GM12878 (cell line): ENCODE data around the gene SERPINF2. TPM values are rescaled to one million over a fixed set of nuclear protein-coding genes. Genes with fewer than 3 reads are reported as not detected.

ENCODE experiments used
- ATAC-seq: fragments of 200-7000 bp; cut with Tn5 transposase; 3 replicates; pipeline ENCODE4 v1.9.1; 2020; ENCODE audit warnings: mild to moderate bottlenecking, moderate library complexity
- BruUV-seq: library from RNA; stranded (reverse); fragments of 400-500 nt; replicated peaks from 2 replicates; lab custom pipeline; 2021; lab: Mats Ljungman, UMichigan
- CTCF ChIA-PET: fragments of 300-600 bp; sonication (Branson Sonifier 250); formaldehyde crosslinking; extraction: SDS; loops from one replicate; lab custom pipeline; 2021; ENCODE audit warnings: inconsistent platforms; lab: Yijun Ruan, JAX
- POLR2A ChIA-PET: fragments of 350-600 bp; formaldehyde crosslinking; extraction: SDS; loops from one replicate; lab custom pipeline; 2021; ENCODE audit warnings: inconsistent platforms; lab: Charles Lee
- RAD21 ChIA-PET: fragments of 300-600 bp; sonication (Branson Sonifier 250); formaldehyde crosslinking; loops from one replicate; lab custom pipeline; 2023; ENCODE audit warnings: antibody characterized with exemption; ENCODE audit not compliant: unreplicated experiment; lab: Charles Lee
- SMC1A ChIA-PET: fragments of 300-600 bp; sonication (Branson Sonifier 250); formaldehyde crosslinking; loops from one replicate; lab custom pipeline; 2023; ENCODE audit not compliant: unreplicated experiment, uncharacterized antibody; lab: Charles Lee
- DNase-seq: peaks from one replicate; pipeline ENCODE4 v3.0.0-alpha.2; 2011; ENCODE audit warnings: low read depth, low spot score
- FAIRE-seq: peaks from 3 replicates; lab custom pipeline; 2011; peaks lifted over from hg19 to GRCh38; lab: Jason Lieb, UNC
- H2AFZ ChIP-seq: 2 replicates; pipeline ENCODE4 v1.6.0; 2011; ENCODE audit warnings: low read depth, low read length, control low read depth; ENCODE audit not compliant: control insufficient read depth
- H3K27ac ChIP-seq: 2 replicates; pipeline ENCODE4 v1.5.1; 2011; ENCODE audit warnings: control low read depth; ENCODE audit not compliant: control insufficient read depth, insufficient read depth
- H3K27me3 ChIP-seq, 2 experiments: replicated peaks in 1 of 2; 2 replicates each; pipeline versions ENCODE4 v1.6.0 to v1.6.1; 2011; ENCODE audit warnings: low read length in 1 of 2; ENCODE audit not compliant: control insufficient read depth in 2 of 2, insufficient read depth in 2 of 2
- H3K36me3 ChIP-seq, 2 experiments: 2 replicates each; pipeline ENCODE4 v1.5.1; 2011; ENCODE audit warnings: low read length in 1 of 2; ENCODE audit not compliant: control insufficient read depth in 2 of 2, insufficient read depth in 2 of 2
- H3K4me1 ChIP-seq: 2 replicates; pipeline ENCODE4 v1.6.1; 2011; ENCODE audit warnings: mild to moderate bottlenecking, low read length, moderate library complexity, mixed read lengths; ENCODE audit not compliant: control insufficient read depth, insufficient read depth
- H3K4me2 ChIP-seq: 2 replicates; pipeline ENCODE4 v1.6.0; 2011; ENCODE audit warnings: control low read depth; ENCODE audit not compliant: control insufficient read depth, insufficient read depth
- H3K4me3 ChIP-seq: fragments of 200-600 bp; sonication (generic); 2 replicates; pipeline ENCODE4 v1.5.1; 2016
- H3K79me2 ChIP-seq: 2 replicates; pipeline ENCODE4 v1.6.0; 2011; ENCODE audit warnings: low read length; ENCODE audit not compliant: control insufficient read depth, insufficient read depth
- H3K9ac ChIP-seq: 2 replicates; pipeline ENCODE4 v1.8.0; 2011; ENCODE audit warnings: low read length, control low read depth, mixed read lengths; ENCODE audit not compliant: control insufficient read depth, insufficient read depth
- H3K9me3 ChIP-seq: replicated peaks from 3 replicates; pipeline ENCODE4 v1.5.1; 2011; ENCODE audit warnings: mild to moderate bottlenecking, low read length; ENCODE audit not compliant: control insufficient read depth, insufficient read depth
- H4K20me1 ChIP-seq: 2 replicates; pipeline ENCODE4 v1.6.0; 2011; ENCODE audit not compliant: control insufficient read depth, insufficient read depth
- EZH2 ChIP-seq: IDR thresholded peaks from 2 replicates; pipeline ENCODE4 v1.6.1; 2012; ENCODE audit warnings: low read depth, mild to moderate bottlenecking, control low read depth, inconsistent platforms, low read length, borderline replicate concordance; ENCODE audit not compliant: control insufficient read depth
- FOS ChIP-seq: IDR thresholded peaks from 3 replicates; pipeline ENCODE4 v1.6.1; 2011; ENCODE audit warnings: borderline replicate concordance; ENCODE audit not compliant: insufficient read length; ENCODE audit errors: extremely low read depth
- MTA2 ChIP-seq: fragments of 450-650 bp; IDR thresholded peaks from 2 replicates; pipeline ENCODE4 v1.6.1; 2016; ENCODE audit warnings: low read depth, mild to moderate bottlenecking, moderate library complexity
- RELB ChIP-seq: fragments of 450-650 bp; IDR thresholded peaks from 2 replicates; pipeline ENCODE4 v1.6.1; 2017; ENCODE audit warnings: low read depth, mild to moderate bottlenecking, moderate library complexity
- SUZ12 ChIP-seq: fragments of 200-600 bp; sonication (generic); IDR thresholded peaks from one replicate; pipeline ENCODE4 v1.6.1; 2018; ENCODE audit warnings: antibody characterized with exemption, mild to moderate bottlenecking; ENCODE audit not compliant: unreplicated experiment
- TCF3 ChIP-seq: IDR thresholded peaks from 2 replicates; pipeline ENCODE4 v1.6.1; 2012; ENCODE audit warnings: low read depth, mild to moderate bottlenecking, low read length, borderline replicate concordance; ENCODE audit not compliant: insufficient read depth
- ZBTB11 ChIP-seq: fragments of 450-650 bp; formaldehyde crosslinking; IDR thresholded peaks from 2 replicates; pipeline ENCODE4 v1.5.0; 2022; ENCODE audit warnings: mild to moderate bottlenecking, missing genetic modification characterization
- WGBS: methylation state at CpG from one replicate; pipeline ENCODE4 v1.1.6; 2016; ENCODE audit warnings: low lambda C conversion rate; ENCODE audit not compliant: insufficient replicate concordance, insufficient coverage; ENCODE audit errors: missing lambda C conversion rate; 5-methylcytosine and 5-hydroxymethylcytosine counted together
- in situ Hi-C: fragments of 300-500 bp; cut with MboI; formaldehyde crosslinking; loops from 9 replicates; pipeline ENCODE4 v1.14.3; 2018; ENCODE audit warnings: mixed read lengths
- intact Hi-C: fragments of 100-400 bp; cut with micrococcal nuclease; formaldehyde crosslinking; loops from one replicate; pipeline ENCODE4 v1.14.2; 2022; ENCODE audit not compliant: unreplicated experiment
- polyA plus RNA-seq, 11 experiments: library from polyadenylated mRNA; depleted of rRNA in 4 of 11; unstranded in 6 of 11; stranded (reverse) in 5 of 11; fragments of >200 nt; fragmentation: Nextera tagmentation in 4 of 11; fragmentation: Illumina TruSeq in 1 of 11; extraction: Ambion mirVana in 4 of 11; extraction: Trizol in 1 of 11; gene quantifications; 1 replicate in 1 of 11; 2 replicates in 10 of 11; pipeline versions ENCODE4 v1.2.1 to v1.2.3, GENCODE V29; 2011 to 2016; ENCODE audit warnings: inconsistent platforms in 2 of 11, missing spikeins in 2 of 11, low read depth in 1 of 11
- total RNA-seq, 4 experiments: library from RNA; depleted of rRNA in 3 of 4; stranded (reverse); fragments of >200 nt in 3 of 4; fragmentation: Illumina TruSeq in 1 of 4; extraction: Trizol in 1 of 4; gene quantifications; 2 replicates each; pipeline versions ENCODE4 v1.2.1 to v1.2.3, GENCODE V29; 2013 to 2021

Gene SERPINF2
- total and polyA plus RNA-seq, 10 of the 15 experiments (the other 5 are each of a cell fraction or from before 2014, with no cell fraction given), result 0.04 to 0.21 (median 0.12) TPM; not detected in 6

GRCh38 chr17:1767358-1767757, 24.7 kb downstream of the SERPINF2 start:
- H3K4me2 ChIP-seq, result no peak overlapping the region
- TF ChIP-seq FOS (no peak), TCF3 (no peak), RELB (no peak), EZH2 (no peak), ZBTB11 (CRISPR knock-in tag) (no peak), MTA2 (no peak), SUZ12 (no peak)
- TF ChIP-seq, all 136 proteins: peak for 0
- in situ Hi-C loops (no loop called here), intact Hi-C loops (no loop called here)
- SMC1A ChIA-PET, result no interaction called here
- CTCF ChIA-PET, result interaction anchor here (2.8 kb wide), 1 partner anchor 46 kb away, joined by 19 read pairs; no protein-coding TSS in a partner anchor
- FAIRE-seq (no peak), DNase-seq (no peak), ATAC-seq (no peak)
- RAD21 ChIA-PET, result no interaction called here
- no peak overlapping the region for H3K9ac ChIP-seq
- no peaks in the 10 kb centered on the region for H3K79me2 ChIP-seq
- no peaks in the 10 kb centered on the region; a peak in 1 of 4 replicates for H3K27me3 ChIP-seq
- no peak overlapping the region for H2AFZ ChIP-seq
- 82% methylated on average over 12 of the region's 12 CpGs for WGBS
- BruUV-seq, result no TSS peak
- H3K9me3 ChIP-seq, result no peaks in the 10 kb centered on the region
- no peak overlapping the region for H3K4me3 ChIP-seq
- H3K4me1 ChIP-seq, result peaks cover 24% of the 10 kb centered on the region
- no peaks in the 10 kb centered on the region for H4K20me1 ChIP-seq
- H3K27ac ChIP-seq, result no peak overlapping the region
- POLR2A ChIA-PET, result no interaction called here
- no peaks in the 10 kb centered on the region for H3K36me3 ChIP-seq
